Measurements from ENCODE around the gene PDLIM1.

PDLIM1 gene

GRCh38 chr10:95306318-95306650, 15.5 kb upstream of the PDLIM1 start:
- TF ChIP-seq CTCF (IDR thresholded peaks at IDR 0.05; ENCODE audit: insufficient read depth, low read length, poor library complexity, severe bottlenecking): no peak
- H3K36me3 ChIP-seq (ENCODE audit: control insufficient read depth, insufficient read depth, low read length): no peaks in the 10 kb centered on the region
- no peaks in the 10 kb centered on the region for H3K27me3 ChIP-seq (replicated peaks; ENCODE audit: control insufficient read depth, insufficient read depth, low read length)
- H3K4me3 ChIP-seq (replicated peaks; ENCODE audit: low read depth, low read length): no peak overlapping the region
- DNase-seq (ENCODE audit: extremely low read depth, insufficient read length): no peak

GRCh38 chr10:95305606-95306317, 15.0 kb upstream of the PDLIM1 start:
- Histone ChIP-seq H3K27me3 (replicated peaks; ENCODE audit: control insufficient read depth, insufficient read depth, low read length) (no peaks in the 10 kb centered on the region), H3K36me3 (ENCODE audit: control insufficient read depth, insufficient read depth, low read length) (no peaks in the 10 kb centered on the region), H3K4me3 (replicated peaks; ENCODE audit: low read depth, low read length) (no peak overlapping the region)
- TF ChIP-seq CTCF (IDR thresholded peaks at IDR 0.05; ENCODE audit: insufficient read depth, low read length, poor library complexity, severe bottlenecking): no peak
- no peak for DNase-seq (ENCODE audit: extremely low read depth, insufficient read length)

- no peak for TF ChIP-seq CTCF (IDR thresholded peaks at IDR 0.05; ENCODE audit: insufficient read depth, low read length, poor library complexity, severe bottlenecking)
- DNase-seq (ENCODE audit: extremely low read depth, insufficient read length): no peak
- no peaks in the 10 kb centered on the region for H3K27me3 ChIP-seq (replicated peaks; ENCODE audit: control insufficient read depth, insufficient read depth, low read length)
- H3K4me3 ChIP-seq (replicated peaks; ENCODE audit: low read depth, low read length): no peak overlapping the region
- no peaks in the 10 kb centered on the region for H3K36me3 ChIP-seq (ENCODE audit: control insufficient read depth, insufficient read depth, low read length)
Observed at GRCh38 chr10:95304976-95305375, 14.2 kb upstream of the PDLIM1 start.

GRCh38 chr10:95304463-95304862, 13.7 kb upstream of the PDLIM1 start:
- no peak for DNase-seq (ENCODE audit: extremely low read depth, insufficient read length)
- H3K36me3 ChIP-seq (ENCODE audit: control insufficient read depth, insufficient read depth, low read length): no peaks in the 10 kb centered on the region
- no peak for TF ChIP-seq CTCF (IDR thresholded peaks at IDR 0.05; ENCODE audit: insufficient read depth, low read length, poor library complexity, severe bottlenecking)
- H3K27me3 ChIP-seq (replicated peaks; ENCODE audit: control insufficient read depth, insufficient read depth, low read length): no peaks in the 10 kb centered on the region
- no peak overlapping the region for H3K4me3 ChIP-seq (replicated peaks; ENCODE audit: low read depth, low read length)

DNA sequence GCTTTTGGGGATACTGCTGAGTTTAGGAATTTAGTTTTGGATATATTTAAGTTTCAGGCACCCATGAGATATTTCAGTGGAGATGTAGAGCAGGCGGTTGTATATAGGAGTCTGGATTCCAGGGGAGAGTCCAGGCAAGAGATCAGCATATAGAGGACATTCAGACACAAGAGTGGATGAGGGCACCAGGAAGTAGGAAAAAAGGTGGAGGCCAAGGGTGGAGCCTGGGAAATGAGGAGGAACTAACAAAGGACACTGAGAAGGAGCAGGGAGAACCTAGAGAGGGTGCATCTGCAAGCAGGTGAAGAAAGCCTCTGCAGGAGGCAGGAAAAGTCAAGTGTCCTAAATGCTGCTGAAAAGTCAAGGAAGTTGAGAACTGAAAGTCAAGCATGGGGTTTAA, 13.1 kb upstream of the PDLIM1 start:
- Histone ChIP-seq H3K4me3 (replicated peaks; ENCODE audit: low read depth, low read length) (no peak overlapping the region), H3K27me3 (replicated peaks; ENCODE audit: control insufficient read depth, insufficient read depth, low read length) (no peaks in the 10 kb centered on the region), H3K36me3 (ENCODE audit: control insufficient read depth, insufficient read depth, low read length) (no peaks in the 10 kb centered on the region)
- TF ChIP-seq CTCF (IDR thresholded peaks at IDR 0.05; ENCODE audit: insufficient read depth, low read length, poor library complexity, severe bottlenecking): no peak
- no peak for DNase-seq (ENCODE audit: extremely low read depth, insufficient read length)

DNA sequence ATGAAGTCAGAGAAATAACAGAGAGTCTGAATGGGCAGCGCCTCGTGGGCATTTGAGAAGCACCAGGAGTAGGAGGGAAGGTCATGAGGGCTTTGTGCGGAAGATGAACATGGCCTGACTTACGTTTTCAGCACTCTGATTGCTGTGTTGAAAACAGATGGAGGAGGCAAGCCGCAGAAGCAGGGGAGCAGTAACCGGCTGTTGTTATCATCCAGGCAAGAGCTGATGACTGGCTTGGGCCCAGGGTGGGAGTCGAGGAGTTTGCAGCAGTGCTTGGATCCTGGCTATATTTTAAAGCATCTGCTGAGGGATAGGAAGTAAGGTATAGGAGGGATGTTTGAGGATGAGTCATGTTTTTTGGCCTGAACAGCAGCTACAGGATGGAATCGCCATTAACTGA, 12.7 kb upstream of the PDLIM1 start:
- Histone ChIP-seq H3K4me3 (replicated peaks; ENCODE audit: low read depth, low read length) (no peak overlapping the region), H3K27me3 (replicated peaks; ENCODE audit: control insufficient read depth, insufficient read depth, low read length) (no peaks in the 10 kb centered on the region), H3K36me3 (ENCODE audit: control insufficient read depth, insufficient read depth, low read length) (no peaks in the 10 kb centered on the region)
- no peak for TF ChIP-seq CTCF (IDR thresholded peaks at IDR 0.05; ENCODE audit: insufficient read depth, low read length, poor library complexity, severe bottlenecking)
- no peak for DNase-seq (ENCODE audit: extremely low read depth, insufficient read length)
